GM13976 (cell line): ENCODE data around the gene MIR17HG.

Experiments used
- DNase-seq: peaks from one replicate; pipeline ENCODE4 v3.0.0; 2012; ENCODE audit warnings: low spot score
- in situ Hi-C: fragments of 300-500 bp; cut with MboI; formaldehyde crosslinking; loops from one replicate; pipeline ENCODE4 v1.12.0; 2022; ENCODE audit warnings: low sequenced_read_pairs, mixed read lengths, inconsistent platforms; ENCODE audit not compliant: unreplicated experiment
- TF ChIP-seq, protein P1 (sequence below): IDR thresholded peaks from 2 replicates; pipeline ENCODE4 v1.5.1; 2012; ENCODE audit warnings: borderline replicate concordance, mild to moderate bottlenecking; ENCODE audit not compliant: insufficient read depth; ENCODE audit errors: extremely low read depth, missing control alignments, control extremely low read depth

The MIR17HG gene

DNA sequence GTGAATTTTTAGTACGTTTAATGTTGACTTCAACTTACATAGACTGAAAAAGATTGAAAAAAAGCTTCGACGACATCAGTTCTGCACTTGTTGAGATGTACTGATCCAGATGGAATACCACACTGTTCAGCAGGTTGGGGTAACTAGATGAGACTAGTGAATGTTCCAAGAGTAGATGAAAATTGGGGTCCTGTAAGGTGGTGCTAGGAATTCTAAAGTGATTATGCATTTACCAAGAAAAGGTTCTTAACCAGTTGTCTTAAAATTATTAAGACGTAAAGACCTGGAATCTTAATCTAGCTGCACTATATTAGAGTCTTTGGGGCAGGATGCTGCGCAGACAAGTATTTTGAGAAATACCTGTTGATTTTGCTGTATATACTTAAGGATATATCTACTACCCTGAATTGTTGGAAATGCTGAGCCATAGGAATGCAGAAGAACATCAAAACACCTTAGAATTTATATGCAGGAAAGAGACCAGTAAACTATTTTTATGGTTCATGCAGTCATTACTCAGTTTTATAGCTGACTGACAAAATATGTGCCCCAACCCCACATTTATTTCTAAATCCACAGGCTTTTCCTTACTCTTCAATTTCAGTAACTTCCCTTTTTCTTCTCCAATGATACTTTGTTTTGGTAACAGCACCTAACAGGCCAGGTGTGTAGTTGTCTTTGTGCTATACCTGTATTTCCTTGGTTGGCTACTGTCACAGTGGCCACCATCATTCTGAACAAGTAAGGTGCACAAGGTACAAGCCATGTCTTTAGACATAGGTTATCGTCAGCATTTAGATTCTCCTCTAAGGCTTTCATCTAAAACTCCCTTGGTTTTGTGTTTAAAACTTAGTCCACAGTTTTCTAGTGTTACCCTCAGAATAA, 8.6 kb downstream of the MIR17HG start:
- TF ChIP-seq, protein P1, sequence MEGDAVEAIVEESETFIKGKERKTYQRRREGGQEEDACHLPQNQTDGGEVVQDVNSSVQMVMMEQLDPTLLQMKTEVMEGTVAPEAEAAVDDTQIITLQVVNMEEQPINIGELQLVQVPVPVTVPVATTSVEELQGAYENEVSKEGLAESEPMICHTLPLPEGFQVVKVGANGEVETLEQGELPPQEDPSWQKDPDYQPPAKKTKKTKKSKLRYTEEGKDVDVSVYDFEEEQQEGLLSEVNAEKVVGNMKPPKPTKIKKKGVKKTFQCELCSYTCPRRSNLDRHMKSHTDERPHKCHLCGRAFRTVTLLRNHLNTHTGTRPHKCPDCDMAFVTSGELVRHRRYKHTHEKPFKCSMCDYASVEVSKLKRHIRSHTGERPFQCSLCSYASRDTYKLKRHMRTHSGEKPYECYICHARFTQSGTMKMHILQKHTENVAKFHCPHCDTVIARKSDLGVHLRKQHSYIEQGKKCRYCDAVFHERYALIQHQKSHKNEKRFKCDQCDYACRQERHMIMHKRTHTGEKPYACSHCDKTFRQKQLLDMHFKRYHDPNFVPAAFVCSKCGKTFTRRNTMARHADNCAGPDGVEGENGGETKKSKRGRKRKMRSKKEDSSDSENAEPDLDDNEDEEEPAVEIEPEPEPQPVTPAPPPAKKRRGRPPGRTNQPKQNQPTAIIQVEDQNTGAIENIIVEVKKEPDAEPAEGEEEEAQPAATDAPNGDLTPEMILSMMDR, result no peak
- no peak for DNase-seq
- in situ Hi-C loops, result no loop called here

DNA sequence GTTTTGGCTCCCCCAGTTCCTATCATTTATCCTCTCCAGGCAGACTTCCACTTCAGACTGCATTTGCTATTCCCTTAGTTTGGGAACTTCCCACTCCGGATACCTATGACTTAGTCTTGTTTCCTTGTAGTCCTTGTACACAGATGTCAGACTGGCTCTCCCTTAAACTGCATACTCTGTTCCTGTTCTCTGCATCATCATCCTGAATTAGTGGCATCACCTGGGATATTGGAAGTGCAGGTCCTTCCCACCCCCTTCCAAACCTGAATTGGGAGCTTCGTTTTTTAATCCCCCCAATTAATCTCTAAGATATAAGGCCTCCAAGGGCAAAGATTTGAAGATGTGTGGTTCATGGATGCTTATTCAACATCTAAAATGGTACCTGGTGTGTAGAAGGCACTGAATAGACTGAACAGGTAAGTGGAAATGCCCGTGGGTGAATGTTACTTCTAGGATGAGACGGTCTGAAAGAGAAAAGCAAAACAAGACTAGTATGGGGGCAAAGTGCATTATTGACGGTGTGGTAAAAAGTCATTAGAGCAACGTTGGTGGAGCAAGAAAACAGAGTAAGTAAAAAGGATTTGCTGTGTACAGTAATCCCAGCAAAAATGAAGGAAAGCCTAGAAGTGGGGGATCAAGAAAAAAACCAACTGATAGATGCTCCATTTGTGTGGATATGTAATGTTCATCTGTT, 9.6 kb downstream of the MIR17HG start:
- in situ Hi-C loops, result no loop called here
- no peak for DNase-seq
- TF ChIP-seq, protein P1, result no peak

DNA sequence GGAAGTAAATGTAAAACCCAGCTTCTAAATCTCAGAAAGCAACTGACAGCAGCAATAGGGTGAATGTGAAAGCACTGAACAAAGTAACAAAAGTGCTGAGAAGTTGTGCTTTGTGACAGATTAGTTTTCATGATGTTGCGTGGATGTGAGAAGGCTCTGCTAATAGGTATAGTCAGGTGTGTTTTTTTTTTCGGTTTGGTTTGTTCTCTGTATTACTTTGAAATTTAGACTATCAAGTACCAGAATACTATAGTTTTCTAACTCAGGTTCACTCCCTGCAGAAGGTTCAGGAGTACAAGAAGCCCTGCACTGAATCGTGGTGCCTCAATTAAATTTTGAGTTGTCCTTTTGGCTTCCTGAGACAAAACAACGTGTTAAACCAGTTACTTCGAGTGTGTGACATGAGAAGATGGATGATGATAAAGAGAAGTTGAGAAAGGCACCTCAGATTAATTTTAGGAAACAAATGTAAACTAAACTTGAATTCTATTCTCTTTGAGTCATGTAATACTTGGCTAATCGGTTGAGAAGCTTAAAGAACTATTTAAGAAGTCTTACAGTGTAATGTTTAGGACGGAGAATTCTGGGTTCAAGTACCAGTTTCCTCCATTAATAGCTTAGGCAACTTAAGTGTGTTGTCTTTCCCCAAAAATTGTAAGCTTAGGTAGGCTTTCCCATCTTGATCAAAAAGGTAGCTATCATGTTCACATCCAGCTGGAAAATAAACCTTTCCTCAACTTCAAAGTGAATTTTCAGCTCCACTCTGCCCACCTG, 10.3 kb downstream of the MIR17HG start:
- DNase-seq, result no peak
- in situ Hi-C loops, result no loop called here
- TF ChIP-seq, protein P1, result no peak

DNA sequence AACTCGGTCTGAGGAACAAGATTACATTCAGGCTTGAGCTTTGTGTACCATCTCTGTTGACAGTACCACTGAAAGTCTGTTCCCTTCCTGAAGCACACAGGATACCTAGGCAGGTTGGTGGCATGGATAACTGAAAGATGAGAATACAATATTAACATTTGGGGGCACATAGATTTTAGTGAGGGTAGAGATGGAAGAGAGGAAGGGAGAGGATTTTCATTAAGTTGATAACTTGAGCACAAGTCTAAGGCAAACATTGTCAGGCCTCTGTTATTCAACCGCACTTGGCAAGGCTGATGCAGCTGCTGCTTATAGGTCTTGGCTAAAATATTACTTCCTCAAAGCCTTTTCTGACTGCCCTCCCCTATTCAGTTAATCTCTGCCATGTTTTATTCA, 10.9 kb downstream of the MIR17HG start:
- in situ Hi-C loops, result no loop called here
- TF ChIP-seq, protein P1, result no peak
- no peak for DNase-seq

DNA sequence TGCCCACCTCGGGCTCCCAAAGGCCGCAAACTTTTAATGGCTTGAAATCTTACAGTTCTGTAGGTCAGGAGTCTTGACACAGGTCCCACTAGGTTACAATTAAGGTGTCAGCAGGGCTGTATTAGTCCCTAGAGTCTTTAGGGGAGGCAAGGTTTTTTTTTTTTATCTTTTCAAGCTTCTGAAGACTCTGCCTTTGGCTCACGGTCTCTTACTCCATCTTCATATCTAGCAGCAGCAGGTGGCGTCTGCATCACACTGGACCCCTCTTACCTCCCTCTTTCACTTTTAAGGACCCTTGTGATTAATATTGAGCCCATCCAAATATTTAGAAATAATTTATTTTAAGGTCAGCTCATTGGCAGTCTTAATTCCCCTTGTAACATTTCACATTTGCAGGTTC, 11.6 kb downstream of the MIR17HG start:
- TF ChIP-seq, protein P1, result no peak
- no peak for DNase-seq
- in situ Hi-C loops, result no loop called here

DNA sequence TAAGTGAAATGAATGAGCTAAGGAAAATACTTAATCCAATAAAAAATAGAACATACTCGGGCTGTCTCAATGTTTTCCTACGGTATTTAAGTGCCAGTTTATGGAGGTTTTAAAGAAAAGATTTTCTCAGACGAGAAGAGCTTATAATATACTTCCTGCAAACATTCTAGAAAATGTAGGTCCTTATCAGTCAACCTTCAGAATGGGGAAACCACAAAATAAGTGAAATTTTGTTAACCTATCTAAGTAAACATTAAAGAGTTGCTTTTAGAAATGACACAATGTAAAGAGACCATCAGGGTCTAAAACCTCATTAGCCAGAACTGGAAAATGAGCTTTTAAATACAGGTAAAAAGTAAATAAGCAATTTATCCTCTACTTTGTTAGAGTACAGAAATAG, 12.1 kb downstream of the MIR17HG start:
- in situ Hi-C loops, result no loop called here
- TF ChIP-seq, protein P1, result no peak
- no peak for DNase-seq
